ENCODE measurements around the gene DUXB. TPM values are rescaled to one million over a fixed set of nuclear protein-coding genes. Genes with fewer than 3 reads are reported as not detected.

Gene DUXB
- total and polyA plus RNA-seq, 12 donors: not detected

DNA sequence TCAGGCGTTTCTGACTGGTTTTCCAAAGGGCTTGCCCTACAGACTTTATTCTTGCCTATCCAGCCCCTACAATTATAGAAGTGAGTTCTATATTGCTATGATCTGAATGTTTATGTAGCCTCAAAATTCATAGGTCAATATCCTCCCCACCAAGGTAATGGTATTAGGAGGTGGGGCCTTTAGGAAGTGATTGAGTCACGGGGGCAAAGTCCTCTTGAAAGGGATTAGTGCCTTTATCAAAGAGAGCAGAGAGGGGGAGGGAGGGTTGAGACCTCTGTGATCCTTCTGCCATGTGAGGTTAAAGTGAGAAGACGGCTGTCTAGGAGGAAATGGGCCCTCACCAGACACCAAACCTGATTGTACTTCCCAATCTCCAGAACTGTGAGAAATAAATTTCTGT is 26.0 kb upstream of the DUXB start:
- Histone ChIP-seq H3K36me3 (replicated peaks in 1 of 2) (no peaks in the 10 kb centered on the region), H3K27ac (no peak overlapping the region), H3K27me3 (no peaks in the 10 kb centered on the region), H3K9me3 (replicated peaks in 1 of 3) (no peaks in the 10 kb centered on the region), H3K4me1 (replicated peaks in 1 of 2) (no peaks in the 10 kb centered on the region), H3K4me3 (no peak overlapping the region)
- DNase-seq: no peak
- intact Hi-C loops (cut with DNase I): no loop called here
- WGBS, 4 donors: 45 to 58% (median 48%) methylated on average over 3 of the region's 3 CpGs
- TF ChIP-seq, protein P1, sequence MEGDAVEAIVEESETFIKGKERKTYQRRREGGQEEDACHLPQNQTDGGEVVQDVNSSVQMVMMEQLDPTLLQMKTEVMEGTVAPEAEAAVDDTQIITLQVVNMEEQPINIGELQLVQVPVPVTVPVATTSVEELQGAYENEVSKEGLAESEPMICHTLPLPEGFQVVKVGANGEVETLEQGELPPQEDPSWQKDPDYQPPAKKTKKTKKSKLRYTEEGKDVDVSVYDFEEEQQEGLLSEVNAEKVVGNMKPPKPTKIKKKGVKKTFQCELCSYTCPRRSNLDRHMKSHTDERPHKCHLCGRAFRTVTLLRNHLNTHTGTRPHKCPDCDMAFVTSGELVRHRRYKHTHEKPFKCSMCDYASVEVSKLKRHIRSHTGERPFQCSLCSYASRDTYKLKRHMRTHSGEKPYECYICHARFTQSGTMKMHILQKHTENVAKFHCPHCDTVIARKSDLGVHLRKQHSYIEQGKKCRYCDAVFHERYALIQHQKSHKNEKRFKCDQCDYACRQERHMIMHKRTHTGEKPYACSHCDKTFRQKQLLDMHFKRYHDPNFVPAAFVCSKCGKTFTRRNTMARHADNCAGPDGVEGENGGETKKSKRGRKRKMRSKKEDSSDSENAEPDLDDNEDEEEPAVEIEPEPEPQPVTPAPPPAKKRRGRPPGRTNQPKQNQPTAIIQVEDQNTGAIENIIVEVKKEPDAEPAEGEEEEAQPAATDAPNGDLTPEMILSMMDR (IDR thresholded peaks at IDR 0.05): no peak
- no peak for TF ChIP-seq POLR2A (IDR thresholded peaks at IDR 0.05)

DNA sequence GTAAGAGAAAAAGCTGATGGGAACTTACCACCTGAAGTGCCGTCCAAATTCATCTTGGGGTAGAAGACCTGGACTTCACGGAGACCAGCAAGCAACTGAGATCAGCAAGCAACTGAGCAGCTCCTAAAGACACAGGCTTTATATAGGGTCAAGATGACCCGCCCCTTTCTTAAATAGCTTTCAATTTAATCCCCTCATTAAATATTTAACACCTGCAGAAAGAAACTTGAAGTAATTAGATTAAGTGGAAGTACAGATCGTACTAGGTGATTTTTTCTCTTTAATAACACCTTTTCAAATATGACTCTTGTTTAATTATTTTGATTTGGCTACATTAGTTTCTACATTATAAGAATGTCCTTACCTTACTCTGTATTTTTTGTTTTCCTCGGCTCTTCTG is 25.1 kb upstream of the DUXB start, which contains the start of gene CPHXL:
TSS of gene CPHXL (minus strand) at position 101 of the 400 bp plus-strand sequence. CDS start at position 53, 48 bp downstream.
- no peak for DNase-seq
- H3K36me3 ChIP-seq (replicated peaks in 1 of 2): no peaks in the 10 kb centered on the region

DNA sequence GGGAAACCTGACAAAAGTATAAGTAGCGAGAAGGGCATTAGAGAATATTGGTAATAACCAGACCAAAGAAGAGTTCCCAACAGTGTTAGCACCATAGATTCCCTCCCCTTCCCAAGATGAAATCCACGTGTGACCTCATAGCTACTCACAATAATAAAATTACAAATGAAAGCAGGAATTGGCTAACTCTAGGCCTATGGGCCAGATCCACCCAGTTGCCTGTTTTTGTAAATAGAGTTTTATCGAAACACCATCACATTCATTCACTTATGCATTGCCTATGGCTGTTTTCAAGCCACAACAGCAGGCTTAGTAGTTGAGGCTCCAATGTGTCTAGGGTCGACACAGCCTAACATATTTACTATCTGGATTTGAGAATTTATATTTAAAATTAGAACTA is 17.2 kb upstream of the DUXB start:
- no peaks in the 10 kb centered on the region for H3K27me3 ChIP-seq
- no peaks in the 10 kb centered on the region for H3K36me3 ChIP-seq (replicated peaks in 1 of 2)
- no peaks in the 10 kb centered on the region for H3K4me1 ChIP-seq (replicated peaks in 1 of 2)
- TF ChIP-seq, protein P1 (IDR thresholded peaks at IDR 0.05): no peak
- TF ChIP-seq POLR2A (IDR thresholded peaks at IDR 0.05): no peak
- no peak overlapping the region for H3K4me3 ChIP-seq
- DNase-seq: no peak
- intact Hi-C loops (cut with DNase I): no loop called here
- H3K27ac ChIP-seq: no peak overlapping the region
- 81 to 86% (median 82%) methylated on average over 4 of the region's 4 CpGs for WGBS, 4 donors
- no peaks in the 10 kb centered on the region for H3K9me3 ChIP-seq (replicated peaks in 1 of 3)

More for the DNA sequence above, 25.1 kb upstream of the DUXB start, which contains the start of gene CPHXL:
- Histone ChIP-seq H3K9me3 (replicated peaks in 1 of 3) (no peaks in the 10 kb centered on the region), H3K4me1 (replicated peaks in 1 of 2) (no peaks in the 10 kb centered on the region), H3K27me3 (no peaks in the 10 kb centered on the region), H3K27ac (no peak within 1 kb of the TSS), H3K4me3 (no peak within 1 kb of the TSS)
- TF ChIP-seq, protein P1 (IDR thresholded peaks at IDR 0.05): no peak
- TF ChIP-seq POLR2A (IDR thresholded peaks at IDR 0.05): no peak
- WGBS, 4 donors: 78 to 89% (median 84%) methylated on average over 5 of the region's 5 CpGs
- intact Hi-C loops (cut with DNase I): no loop called here

DNA sequence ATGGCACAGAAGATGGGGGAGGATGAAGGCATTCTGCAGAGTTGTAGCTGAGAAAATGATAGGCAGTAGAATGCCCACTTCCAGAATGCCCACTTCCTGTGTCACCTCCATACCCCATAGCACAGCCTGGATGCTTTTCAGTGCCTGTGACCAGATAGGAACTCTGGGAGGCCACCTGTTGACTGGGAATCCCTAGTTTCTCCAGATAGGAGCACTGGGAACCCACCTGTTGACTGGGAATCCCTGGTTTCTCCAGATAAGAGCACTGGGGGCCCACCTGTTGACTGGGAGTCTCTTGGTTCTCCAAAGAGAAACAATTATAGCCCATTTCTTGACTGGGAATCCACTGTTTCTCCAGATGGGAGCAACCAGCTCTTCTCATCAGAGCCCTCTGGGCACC is 13.4 kb upstream of the DUXB start:
- Histone ChIP-seq H3K27me3 (no peaks in the 10 kb centered on the region), H3K36me3 (replicated peaks in 1 of 2) (no peaks in the 10 kb centered on the region), H3K4me3 (no peak overlapping the region), H3K27ac (no peak overlapping the region), H3K9me3 (replicated peaks in 1 of 3) (peaks cover 0 to 16% (median 0%) of the 10 kb centered on the region in 3 donors), H3K4me1 (replicated peaks in 1 of 2) (no peaks in the 10 kb centered on the region)
- TF ChIP-seq, protein P1 (IDR thresholded peaks at IDR 0.05): no peak
- TF ChIP-seq POLR2A (IDR thresholded peaks at IDR 0.05): no peak
- no peak for DNase-seq
- intact Hi-C loops (cut with DNase I): no loop called here

All from adrenal gland (tissue), 12 donors.